ENCODE measurements around the gene BCKDHA. TPM values are rescaled to one million over a fixed set of nuclear protein-coding genes. Genes with fewer than 3 reads are reported as not detected.
A peak's percentile ranks its signal among the peaks of the same experiment; 100 is the strongest.

The BCKDHA gene
- total RNA-seq, 1 experiment from 2014 or later: 17.7 TPM

DNA sequence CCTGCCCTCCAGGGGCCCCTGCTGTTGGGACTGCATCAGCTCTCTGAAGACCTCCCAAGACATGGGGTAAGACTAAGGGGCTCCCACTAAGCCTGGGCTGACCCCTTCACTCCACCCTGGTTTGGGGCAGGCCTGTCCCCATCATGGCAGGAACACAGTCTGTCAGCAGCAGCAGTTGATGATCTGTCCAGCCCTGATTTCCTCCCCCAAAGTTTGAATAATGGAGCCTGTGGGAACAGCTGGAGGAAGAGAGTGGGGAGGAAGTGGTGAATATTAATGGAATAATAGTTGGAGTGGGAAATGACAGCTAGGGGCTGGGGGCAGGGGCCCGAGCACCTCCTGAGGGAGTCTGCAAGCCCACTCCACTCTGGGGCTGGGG lies 30.9 kb downstream of the BCKDHA start:
- no peaks in the 10 kb centered on the region for H3K9me3 ChIP-seq (ENCODE audit: control insufficient read depth in 1 of 2, insufficient read depth in 1 of 2, low read depth in 1 of 2, low read length in 2 of 2)
- ChIA-PET RAD21 (ENCODE audit: low non-redundant PET in 1 of 2, low total read pairs in 2 of 2, uncharacterized antibody in 2 of 2, unreplicated experiment in 2 of 2) (no interaction called here), CTCF (interaction anchor here (0.7 kb wide), 1 partner anchor 135 kb away, joined by 3 read pairs; no protein-coding TSS in a partner anchor), POLR2A (interaction anchor here (1.5 to 1.7 kb wide), 2 partner anchors 10 to 11 kb away, joined by 4 read pairs; partner anchors contain the start of gene DMAC2)
- BruUV-seq (replicated peaks): no TSS peak
- no peaks in the 10 kb centered on the region for H3K79me2 ChIP-seq (ENCODE audit: insufficient read depth, low read length)
- no peak overlapping the region for H3K4me2 ChIP-seq (ENCODE audit: low read length)
- H3K36me3 ChIP-seq (ENCODE audit: control insufficient read depth in 1 of 2, insufficient read depth in 2 of 2, low read length in 2 of 2): peaks cover 0 to 18% of the 10 kb centered on the region in 2 experiments; a peak in 3 of 4 replicates
- no peak overlapping the region for H3K9ac ChIP-seq (ENCODE audit: low read length)
- no peak for ATAC-seq
- DNase-seq (ENCODE audit: low read depth, low spot score): no peak
- H3K4me1 ChIP-seq (ENCODE audit: control insufficient read depth in 1 of 2, insufficient read depth in 2 of 2, low read length in 2 of 2): peaks cover 0 to 5% of the 10 kb centered on the region in 2 experiments; a peak in 2 of 4 replicates
- H3K27ac ChIP-seq (ENCODE audit: low read depth, low read length): no peak overlapping the region
- no peaks in the 10 kb centered on the region for H3K9me2 ChIP-seq (ENCODE audit: insufficient read depth)
- TF ChIP-seq SIN3A (IDR thresholded peaks at IDR 0.05; ENCODE audit: low read depth) (no peak), JUND (IDR thresholded peaks at IDR 0.05) (no peak), EGR1 (IDR thresholded peaks at IDR 0.05; ENCODE audit: low read depth) (no peak), SRF (IDR thresholded peaks at IDR 0.05; ENCODE audit: low read depth) (no peak)
- no peak overlapping the region for H3K4me3 ChIP-seq (replicated peaks in 1 of 2; ENCODE audit: low read depth in 1 of 2, low read length in 2 of 2)
- H3K27me3 ChIP-seq (ENCODE audit: insufficient read depth, low read length): no peaks in the 10 kb centered on the region
- intact Hi-C loops (cut with micrococcal nuclease): no loop called here
- H2AFZ ChIP-seq (ENCODE audit: low read depth, low read length, poor library complexity, severe bottlenecking): no peak overlapping the region
- no peaks in the 10 kb centered on the region for H4K20me1 ChIP-seq (ENCODE audit: insufficient read depth)

DNA sequence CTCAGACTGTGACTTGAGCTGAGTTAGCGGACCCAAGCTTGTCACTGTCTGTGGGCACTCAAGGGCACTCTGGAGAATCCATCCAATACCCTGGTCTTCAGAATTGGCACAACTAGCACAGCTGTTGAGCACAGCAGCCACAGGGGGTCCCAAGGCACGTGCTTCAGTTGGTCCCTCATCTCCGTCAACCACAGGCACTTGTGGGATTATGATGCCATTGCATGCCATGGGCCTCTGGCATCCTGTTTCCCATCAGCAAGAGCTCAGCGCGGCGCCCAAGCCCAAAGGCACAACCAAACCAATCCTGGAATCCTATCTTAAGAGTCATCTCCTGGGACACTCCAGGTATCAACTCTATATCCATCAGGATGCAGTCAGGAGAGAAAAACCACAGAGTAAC lies 33.3 kb downstream of the BCKDHA start:
- no peak for TF ChIP-seq SIN3A (IDR thresholded peaks at IDR 0.05; ENCODE audit: low read depth)
- TF ChIP-seq JUND (IDR thresholded peaks at IDR 0.05): no peak
- TF ChIP-seq EZH2phosphoT487 (IDR thresholded peaks at IDR 0.05; ENCODE audit: borderline replicate concordance): no peak
- no peak for TF ChIP-seq FOSL1 (IDR thresholded peaks at IDR 0.05; ENCODE audit: low read depth)
- no peak for TF ChIP-seq TCF7L2 (IDR thresholded peaks at IDR 0.05; ENCODE audit: borderline replicate concordance, extremely low read depth, insufficient read depth, insufficient read length)
- TF ChIP-seq, protein P1, sequence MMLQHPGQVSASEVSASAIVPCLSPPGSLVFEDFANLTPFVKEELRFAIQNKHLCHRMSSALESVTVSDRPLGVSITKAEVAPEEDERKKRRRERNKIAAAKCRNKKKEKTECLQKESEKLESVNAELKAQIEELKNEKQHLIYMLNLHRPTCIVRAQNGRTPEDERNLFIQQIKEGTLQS (IDR thresholded peaks at IDR 0.05): no peak
- TF ChIP-seq RAD21 (IDR thresholded peaks at IDR 0.05; ENCODE audit: low read depth): no peak
- POLR2A ChIA-PET: no interaction called here

More for the DNA sequence above, 33.3 kb downstream of the BCKDHA start:
- H3K9me3 ChIP-seq (ENCODE audit: control insufficient read depth in 1 of 2, insufficient read depth in 1 of 2, low read depth in 1 of 2, low read length in 2 of 2): no peaks in the 10 kb centered on the region
- RAD21 ChIA-PET (ENCODE audit: low non-redundant PET in 1 of 2, low total read pairs in 2 of 2, uncharacterized antibody in 2 of 2, unreplicated experiment in 2 of 2): no interaction called here
- H2AFZ ChIP-seq (ENCODE audit: low read depth, low read length, poor library complexity, severe bottlenecking): no peak overlapping the region
- BruUV-seq (replicated peaks): no TSS peak
- no peak overlapping the region for H3K4me3 ChIP-seq (replicated peaks in 1 of 2; ENCODE audit: low read depth in 1 of 2, low read length in 2 of 2)
- DNase-seq (ENCODE audit: low read depth, low spot score) (no peak), ATAC-seq (0 out of 2 replicates have a peak, but pooled peaks have one; percentile 18)
- intact Hi-C loops (cut with micrococcal nuclease): no loop called here
- H3K27me3 ChIP-seq (ENCODE audit: insufficient read depth, low read length): no peaks in the 10 kb centered on the region
- no peak overlapping the region for H3K4me2 ChIP-seq (ENCODE audit: low read length)
- no peak overlapping the region for H3K27ac ChIP-seq (ENCODE audit: low read depth, low read length)
- CTCF ChIA-PET: interaction anchor here (1.2 to 1.6 kb wide), 2 partner anchors 9 to 138 kb away, joined by 3 to 5 read pairs; partner anchors contain the start of gene DMAC2
- no peak overlapping the region for H3K9ac ChIP-seq (ENCODE audit: low read length)
- no peaks in the 10 kb centered on the region for H3K9me2 ChIP-seq (ENCODE audit: insufficient read depth)
- H3K79me2 ChIP-seq (ENCODE audit: insufficient read depth, low read length): no peaks in the 10 kb centered on the region
- H3K36me3 ChIP-seq (ENCODE audit: control insufficient read depth in 1 of 2, insufficient read depth in 2 of 2, low read length in 2 of 2): peaks cover 0 to 18% of the 10 kb centered on the region in 2 experiments; a peak in 3 of 4 replicates
- no peaks in the 10 kb centered on the region for H4K20me1 ChIP-seq (ENCODE audit: insufficient read depth)
- H3K4me1 ChIP-seq (ENCODE audit: control insufficient read depth in 1 of 2, insufficient read depth in 2 of 2, low read length in 2 of 2): peaks cover 0 to 5% of the 10 kb centered on the region in 2 experiments; a peak in 2 of 4 replicates

Measured in HCT116 (cell line).